ENCODE measurements around the gene CHN2.

DNA sequence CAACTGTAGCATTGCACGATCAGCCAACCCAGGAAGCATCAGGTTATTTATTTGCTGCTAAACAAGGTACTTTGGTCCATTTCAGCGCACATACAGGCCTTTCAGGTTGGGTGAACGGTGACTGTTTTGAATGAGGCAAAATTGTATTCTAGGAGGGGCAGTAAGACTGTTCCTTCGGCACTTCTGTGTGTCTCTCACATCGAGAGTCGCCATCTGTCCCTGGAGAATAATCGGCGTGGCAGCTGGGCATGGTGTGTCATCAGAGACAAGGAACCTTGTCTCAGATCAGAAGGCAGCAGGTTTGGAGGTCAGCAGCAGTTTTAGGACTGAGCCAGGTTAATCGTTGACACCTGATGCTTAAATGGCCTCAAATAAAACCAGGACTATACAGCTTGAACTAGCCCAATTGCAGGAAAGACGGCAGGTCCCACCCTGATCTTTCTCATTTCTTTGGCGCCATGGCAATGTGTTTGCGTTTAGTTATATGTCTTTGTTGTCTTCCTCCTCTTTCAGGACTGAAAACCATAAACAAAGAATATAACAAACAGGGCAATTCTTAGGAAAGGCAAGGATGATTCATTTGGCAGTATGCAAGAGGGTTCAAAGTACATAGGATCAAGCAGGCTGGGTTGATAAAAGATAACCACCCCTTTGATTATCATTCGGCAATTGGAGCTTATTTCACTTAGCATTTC, 277.0 kb downstream of the CHN2 start:
- TF ChIP-seq TAF1 (IDR thresholded peaks at IDR 0.05; ENCODE audit: borderline replicate concordance, insufficient read depth, low read length) = no peak
- no peak for TF ChIP-seq FOXP2 (optimal IDR thresholded peaks at IDR 0.05; ENCODE audit: borderline replicate concordance, extremely low read depth, extremely low read length, insufficient read depth)

Data from PFSK-1 (cell line).